Fibroblast of skin of back (primary cell): ENCODE measurements around the gene FIGNL1.

Experiments used
- DNase-seq: peaks from one replicate; pipeline ENCODE4 v3.0.0-alpha.2; 2013

Gene FIGNL1

GRCh38 chr7:50426280-50427045 lies 23.7 kb downstream of the FIGNL1 start:
- no peak for DNase-seq

- no peak for DNase-seq
These were observed 24.8 kb downstream of the FIGNL1 start for GRCh38 chr7:50425318-50425717.

DNA sequence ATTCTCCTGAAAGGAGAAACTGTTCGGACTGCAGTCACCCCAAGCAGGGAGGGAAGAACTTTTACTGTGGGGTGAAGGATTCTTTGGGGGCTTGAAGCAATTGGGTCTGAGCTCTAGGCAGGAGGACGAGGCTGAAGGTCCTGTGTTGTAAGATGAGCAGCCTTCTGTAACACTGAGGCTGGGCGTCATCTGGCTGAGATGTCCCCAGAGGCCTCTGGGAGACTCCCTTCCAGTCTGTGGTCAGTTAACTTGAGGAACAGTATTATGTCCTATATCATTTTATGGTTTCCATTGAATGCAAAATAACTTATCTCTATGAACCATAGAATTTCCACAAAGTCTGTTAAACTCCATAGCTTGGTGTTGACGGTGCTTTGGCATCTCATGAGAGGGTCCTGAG lies 26.3 kb downstream of the FIGNL1 start:
- DNase-seq = no peak

DNA sequence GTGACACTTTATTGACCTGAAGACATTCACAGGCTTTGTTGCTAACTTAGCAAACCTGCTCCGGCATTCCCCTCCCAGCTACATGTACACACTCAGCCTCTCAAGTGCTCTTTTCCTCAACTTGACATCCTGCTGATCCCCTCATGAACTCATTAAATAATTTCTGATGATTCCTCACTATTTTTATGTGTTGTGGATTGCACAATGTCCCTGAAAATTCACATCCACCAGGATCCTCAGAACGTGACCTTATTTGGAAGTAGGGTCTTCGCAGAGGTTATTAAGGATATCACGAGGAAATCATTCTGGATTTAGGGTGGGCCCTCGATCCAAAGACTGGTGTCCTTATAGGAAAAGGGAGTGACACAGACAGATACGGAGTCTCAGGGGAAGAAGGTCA lies 27.3 kb downstream of the FIGNL1 start:
- DNase-seq = no peak

DNA sequence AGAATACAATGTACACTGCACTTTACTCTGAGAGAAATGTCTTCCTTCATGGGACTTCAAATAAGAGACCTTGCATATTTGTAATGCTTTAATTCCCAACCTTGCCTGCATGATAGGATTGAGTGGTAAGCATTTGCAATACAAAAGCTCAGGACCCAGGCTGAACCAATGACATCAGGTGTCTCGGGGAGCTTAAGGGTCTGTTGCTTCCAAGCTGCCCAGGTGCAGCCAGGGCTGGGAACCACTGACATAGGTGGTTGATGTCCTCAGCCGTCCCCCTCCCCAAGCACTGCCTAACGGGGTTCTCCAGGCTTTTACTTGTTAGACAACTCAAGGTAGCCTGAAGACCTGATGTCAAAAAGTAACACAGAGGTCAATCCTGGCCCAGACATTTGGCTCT lies 29.1 kb downstream of the FIGNL1 start:
- DNase-seq = no peak

- no peak for DNase-seq
These were observed 31.4 kb downstream of the FIGNL1 start for GRCh38 chr7:50418526-50419290.

DNA sequence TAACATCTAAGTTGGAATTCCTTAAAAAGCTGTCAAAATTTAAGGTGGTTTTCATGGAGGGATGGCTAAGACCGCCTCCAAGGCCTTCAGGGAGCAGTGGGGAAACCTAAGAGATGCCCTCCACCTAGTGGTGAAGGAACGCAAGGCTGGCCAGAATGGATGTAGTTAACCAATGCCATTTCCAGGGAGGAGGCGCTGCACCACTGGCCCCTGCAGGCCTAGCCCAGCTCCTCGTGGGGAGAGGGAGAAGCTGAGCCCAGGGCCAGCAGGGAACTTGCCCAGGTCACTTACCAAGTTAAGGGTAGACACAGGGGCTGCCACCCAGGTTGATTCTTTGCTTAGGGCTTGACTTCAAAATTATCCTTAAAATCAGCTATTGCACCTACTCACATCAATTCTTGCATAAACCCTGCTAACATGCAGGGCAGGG lies 32.0 kb downstream of the FIGNL1 start:
- DNase-seq = peak; percentile 73

GRCh38 chr7:50416527-50417182 lies 33.5 kb downstream of the FIGNL1 start:
- DNase-seq = no peak

- no peak for DNase-seq
These were observed 34.2 kb downstream of the FIGNL1 start for GRCh38 chr7:50415844-50416364.

DNA sequence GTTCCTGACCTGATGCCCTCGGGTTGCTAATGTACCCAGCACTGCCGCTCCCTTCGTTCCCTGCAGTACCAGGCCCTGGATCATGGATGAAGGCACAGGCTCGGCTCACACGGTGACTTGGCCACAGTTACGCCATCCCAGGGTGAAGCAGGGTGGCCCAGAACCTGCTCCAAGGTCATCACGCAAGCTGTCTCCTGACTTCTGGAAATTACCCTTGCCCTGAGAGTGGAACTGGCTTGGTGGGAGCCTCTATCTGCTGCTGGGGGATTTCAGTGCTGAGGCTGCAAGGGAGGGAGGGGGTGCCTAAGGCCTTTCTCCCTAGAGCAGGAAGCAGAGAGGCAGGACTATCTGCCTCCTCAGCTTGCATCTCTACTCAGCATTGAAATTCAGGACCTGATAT lies 36.6 kb downstream of the FIGNL1 start:
- no peak for DNase-seq

DNA sequence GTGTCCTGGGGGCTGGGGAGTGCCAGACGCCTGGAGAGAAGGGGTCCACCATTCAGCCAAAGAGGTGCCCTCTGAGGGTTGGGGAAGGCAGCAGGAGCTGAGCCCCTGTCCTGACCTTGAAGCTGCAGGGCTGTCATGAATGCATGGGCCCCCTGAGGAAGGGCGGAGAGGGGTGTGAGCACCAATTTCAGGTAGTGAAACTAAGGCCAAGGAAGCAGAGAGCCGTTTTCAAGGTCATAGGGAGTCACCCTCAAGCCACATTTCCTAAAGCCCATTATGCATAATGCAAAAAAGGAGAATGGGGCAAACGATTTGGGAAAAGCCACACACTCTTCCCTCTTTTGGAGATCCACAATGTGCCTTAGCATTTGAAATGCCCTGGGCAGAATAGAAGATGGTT lies 37.2 kb downstream of the FIGNL1 start:
- DNase-seq = no peak

- DNase-seq = no peak
These were observed 38.8 kb downstream of the FIGNL1 start for GRCh38 chr7:50411332-50411731.

DNA sequence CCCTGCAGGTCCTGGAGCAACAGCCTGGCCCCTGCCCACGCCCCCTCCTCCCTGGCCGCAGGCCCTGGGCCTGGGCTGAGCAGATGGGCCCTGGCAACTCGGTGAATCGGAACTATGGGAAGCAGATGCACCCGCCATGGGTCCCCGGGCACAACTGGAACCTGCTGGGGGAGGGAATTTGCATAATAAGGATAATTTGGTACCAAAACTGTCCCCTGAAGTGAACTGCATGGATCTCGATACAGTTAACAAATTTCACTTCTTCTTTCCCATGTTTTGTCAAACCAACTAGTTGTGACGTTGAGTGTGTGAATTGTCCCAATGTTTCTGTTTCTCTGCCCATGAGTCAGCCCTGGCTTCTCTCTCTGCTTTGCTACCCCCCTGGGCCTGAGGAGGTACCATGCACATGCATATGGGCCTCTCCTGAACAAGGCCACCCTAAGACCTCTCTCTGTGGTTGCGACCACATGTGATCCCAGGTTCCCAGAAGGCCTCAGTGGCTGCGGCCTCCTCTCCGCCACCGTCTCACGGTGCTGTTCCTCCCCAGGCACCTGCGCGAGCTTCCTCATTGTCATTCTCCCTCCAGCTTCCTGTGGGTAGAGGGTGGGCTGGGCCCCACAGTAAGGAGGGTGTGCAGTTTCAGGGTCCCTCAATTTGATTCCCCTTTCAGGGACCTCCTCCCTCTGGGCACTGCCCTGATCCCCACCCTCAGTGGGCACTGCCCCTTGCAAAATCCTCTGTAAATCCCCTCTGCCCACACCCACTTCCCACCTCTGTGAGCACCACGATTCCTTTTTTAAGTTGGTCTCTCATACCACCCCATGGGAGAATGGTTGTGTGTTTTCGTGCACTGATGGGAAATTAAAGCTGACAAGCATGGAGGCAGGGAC lies 40.0 kb downstream of the FIGNL1 start:
- DNase-seq = no peak

DNA sequence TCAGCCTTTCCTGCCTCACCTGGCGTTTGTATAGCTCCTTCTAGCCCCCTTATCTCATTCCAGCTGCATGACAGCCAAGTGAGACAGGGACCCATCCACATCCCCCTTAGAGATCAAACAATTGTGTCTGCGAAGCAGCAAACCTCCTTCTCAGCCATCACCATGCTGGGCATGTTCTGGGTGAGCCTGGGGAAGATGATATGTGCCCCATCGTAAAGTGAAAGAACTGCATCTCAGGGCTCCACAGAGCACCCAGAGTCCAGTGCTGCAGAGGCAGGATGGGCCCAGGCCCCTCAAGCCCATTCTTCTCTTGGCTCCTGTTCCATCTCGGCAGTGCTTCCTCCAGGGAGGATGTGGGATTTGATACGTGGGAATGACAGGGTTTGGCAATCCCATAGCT lies 43.2 kb downstream of the FIGNL1 start:
- DNase-seq = no peak

DNA sequence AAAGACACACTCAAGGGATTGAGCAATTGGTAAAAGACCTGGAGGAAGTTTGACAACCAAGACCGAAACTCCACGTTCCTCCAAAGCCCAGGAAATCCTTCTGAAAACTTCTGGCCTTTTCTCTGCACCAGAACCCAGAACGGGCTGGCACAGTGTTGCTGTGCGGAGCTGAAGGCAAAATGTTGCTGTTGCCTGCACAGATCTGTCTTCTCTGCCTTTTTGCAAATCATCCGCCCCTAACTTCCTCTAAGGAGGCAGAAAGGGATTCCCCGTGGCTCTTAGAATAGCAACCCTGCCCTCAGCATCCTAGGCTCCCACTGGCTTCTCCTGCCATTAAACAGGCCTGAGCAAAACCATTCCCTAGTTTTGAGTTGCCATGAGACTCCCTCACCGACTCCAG lies 44.9 kb downstream of the FIGNL1 start:
- DNase-seq = no peak

GRCh38 chr7:50404392-50404791 lies 45.8 kb downstream of the FIGNL1 start:
- no peak for DNase-seq

DNA sequence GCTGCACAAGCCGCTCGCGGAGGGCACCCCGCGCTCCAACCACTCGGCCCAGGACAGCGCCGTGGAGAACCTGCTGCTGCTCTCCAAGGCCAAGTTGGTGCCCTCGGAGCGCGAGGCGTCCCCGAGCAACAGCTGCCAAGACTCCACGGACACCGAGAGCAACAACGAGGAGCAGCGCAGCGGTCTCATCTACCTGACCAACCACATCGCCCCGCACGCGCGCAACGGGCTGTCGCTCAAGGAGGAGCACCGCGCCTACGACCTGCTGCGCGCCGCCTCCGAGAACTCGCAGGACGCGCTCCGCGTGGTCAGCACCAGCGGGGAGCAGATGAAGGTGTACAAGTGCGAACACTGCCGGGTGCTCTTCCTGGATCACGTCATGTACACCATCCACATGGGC lies 50.0 kb downstream of the FIGNL1 start:
- DNase-seq = no peak

- no peak for DNase-seq
These were observed 50.5 kb downstream of the FIGNL1 start for GRCh38 chr7:50399635-50400034.

- no peak for DNase-seq
These were observed 50.9 kb downstream of the FIGNL1 start for GRCh38 chr7:50399206-50399605.

DNA sequence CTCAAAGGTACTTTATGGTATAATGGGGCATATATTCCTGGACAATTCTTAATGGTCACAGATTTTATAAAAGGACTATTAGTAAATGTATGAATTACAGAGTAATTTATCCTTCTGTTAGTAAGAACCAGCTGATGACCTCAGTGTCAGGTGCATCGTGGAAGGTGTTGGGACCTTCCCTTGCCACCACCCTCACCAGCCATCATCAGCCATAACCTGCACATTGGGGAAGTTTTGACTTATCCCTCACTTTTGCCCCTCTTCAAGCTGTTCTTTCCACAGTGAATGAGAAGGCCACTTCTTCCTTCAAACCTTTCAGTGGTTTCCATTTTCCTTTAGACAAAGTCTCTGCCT lies 52.2 kb downstream of the FIGNL1 start:
- no peak for DNase-seq

- DNase-seq = no peak
These were observed 52.7 kb downstream of the FIGNL1 start for GRCh38 chr7:50397320-50397970.

GRCh38 chr7:50396856-50397255 lies 53.3 kb downstream of the FIGNL1 start:
- DNase-seq = no peak
